Stimulated activated CD4-positive, alpha-beta T cell treated with anti-CD3 and anti-CD28 coated beads, Interleukin-15, amount 100 ng/mL, for 24 hours (primary cell): Measurements from ENCODE around the gene VPS9D1.
A peak's percentile ranks its signal among the peaks of the same experiment; 100 is the strongest.

Experiments
- DNase-seq: peaks from one replicate; pipeline ENCODE4 v3.0.0-alpha.2; 2020

VPS9D1 gene

DNA sequence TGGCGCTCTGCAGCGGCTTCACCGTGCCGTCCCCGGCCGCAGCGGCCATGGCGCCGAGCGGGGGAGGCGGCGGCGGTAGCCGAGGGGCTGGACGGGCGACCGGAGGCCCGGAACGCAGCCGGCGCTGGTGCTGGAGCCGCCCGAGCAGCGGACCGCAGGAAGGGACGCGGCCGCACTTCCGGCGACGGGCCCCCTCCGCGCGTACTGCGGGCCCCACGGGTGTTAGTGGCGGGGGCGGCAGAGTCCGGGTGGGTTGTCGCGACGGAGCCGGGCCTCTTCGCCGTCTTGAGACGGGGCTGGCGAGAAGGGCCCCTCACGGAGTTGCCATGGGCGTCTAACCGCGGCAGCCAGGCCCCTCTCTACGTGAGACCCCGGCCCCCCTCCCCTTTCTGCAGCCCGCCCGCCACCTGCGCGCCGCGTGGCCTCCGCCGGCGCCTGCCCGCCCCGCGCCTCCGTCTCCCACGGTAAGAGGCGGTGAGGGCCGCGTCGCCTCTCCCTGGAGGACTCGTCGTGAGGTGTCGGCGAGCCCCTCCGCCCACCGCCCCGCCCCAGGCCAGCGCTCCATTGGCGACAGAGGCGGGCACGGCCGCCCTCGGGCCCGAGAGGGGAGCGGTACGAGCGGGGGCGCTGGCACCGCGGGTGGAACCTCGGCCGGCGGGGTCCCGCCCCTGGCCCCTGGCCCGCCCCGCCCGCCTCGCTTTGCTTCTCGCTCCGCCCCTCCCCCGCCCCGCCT, at the start of gene VPS9D1, which contains the start of gene ZNF276:
Gene VPS9D1, minus strand, starts transcription at position 86 of the 733 bp plus-strand sequence. Its CDS starts 37 bp downstream, at position 49.
Gene ZNF276, plus strand, starts transcription at position 725 of the 733 bp plus-strand sequence. CDS start 104 bp downstream, outside the sequence.
- DNase-seq = peak; percentile 91

DNA sequence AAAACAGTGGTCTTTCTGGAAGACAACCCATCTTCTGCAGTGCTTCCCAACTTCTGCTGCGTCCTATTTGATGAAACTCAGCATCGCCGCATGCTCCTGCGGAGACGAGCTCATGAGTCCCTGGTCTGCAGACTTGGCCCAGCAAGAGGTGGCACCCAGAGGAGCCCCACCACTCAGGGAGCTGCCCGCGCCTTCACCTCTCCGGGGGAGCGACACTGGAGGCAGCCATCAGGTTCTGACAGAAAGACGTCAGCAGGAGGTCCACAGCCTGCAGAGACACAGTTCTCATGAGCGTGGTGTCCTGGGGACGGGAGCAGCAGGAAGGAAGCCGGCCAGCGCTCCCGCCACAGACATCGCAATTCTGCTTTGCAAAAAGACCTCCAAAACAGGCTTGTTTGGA, 49.7 kb upstream of the VPS9D1 start:
- no peak for DNase-seq

DNA sequence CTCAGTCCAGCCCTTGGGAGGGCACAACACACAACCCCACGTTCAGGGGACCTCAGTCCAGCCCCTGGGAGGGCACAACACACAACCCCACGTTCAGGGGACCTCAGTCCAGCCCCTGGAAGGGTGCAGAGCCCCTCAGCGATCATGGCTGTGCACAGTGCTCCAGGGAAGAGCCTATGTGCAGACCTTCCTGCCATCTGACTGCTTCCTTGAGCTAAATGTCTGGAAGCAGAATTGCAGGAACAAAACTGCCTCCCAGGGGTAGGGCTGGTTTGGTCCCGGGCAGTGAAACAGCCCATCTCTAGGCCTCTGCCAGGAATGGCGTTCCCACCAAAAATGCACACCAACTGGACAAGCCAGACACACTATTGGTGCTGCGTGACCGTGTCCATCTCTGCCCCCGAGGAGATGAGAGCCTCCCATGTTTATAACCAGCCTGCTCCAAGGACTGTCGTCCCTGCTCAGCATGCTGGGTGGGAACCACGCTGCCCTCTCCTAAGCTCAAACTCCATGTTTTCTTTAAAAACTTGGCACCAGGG, 44.7 kb upstream of the VPS9D1 start:
- DNase-seq = no peak

DNA sequence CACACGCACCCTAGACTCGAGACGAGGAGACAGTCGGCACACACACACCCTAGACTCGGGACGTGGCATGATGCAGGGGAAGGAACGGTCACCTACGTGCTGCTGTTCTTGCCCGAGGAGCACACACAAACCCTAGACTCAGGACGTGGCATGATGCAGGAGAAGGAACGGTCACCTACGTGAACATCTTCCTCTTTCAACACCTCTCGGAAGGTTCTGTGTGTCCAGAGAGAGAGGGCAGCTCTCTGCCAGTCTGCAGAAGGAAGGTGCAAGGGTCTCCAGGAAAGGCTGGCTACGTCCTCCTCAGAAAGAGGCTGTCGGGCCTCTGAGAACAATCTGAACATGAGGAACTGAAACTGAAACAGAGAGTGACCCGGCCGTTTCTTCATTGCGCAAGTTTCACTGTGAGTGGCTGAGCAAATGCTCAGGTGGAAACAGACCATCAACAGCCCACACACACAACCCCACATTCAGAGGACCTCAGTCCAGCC, 44.1 kb upstream of the VPS9D1 start:
- peak; percentile 57 for DNase-seq

DNA sequence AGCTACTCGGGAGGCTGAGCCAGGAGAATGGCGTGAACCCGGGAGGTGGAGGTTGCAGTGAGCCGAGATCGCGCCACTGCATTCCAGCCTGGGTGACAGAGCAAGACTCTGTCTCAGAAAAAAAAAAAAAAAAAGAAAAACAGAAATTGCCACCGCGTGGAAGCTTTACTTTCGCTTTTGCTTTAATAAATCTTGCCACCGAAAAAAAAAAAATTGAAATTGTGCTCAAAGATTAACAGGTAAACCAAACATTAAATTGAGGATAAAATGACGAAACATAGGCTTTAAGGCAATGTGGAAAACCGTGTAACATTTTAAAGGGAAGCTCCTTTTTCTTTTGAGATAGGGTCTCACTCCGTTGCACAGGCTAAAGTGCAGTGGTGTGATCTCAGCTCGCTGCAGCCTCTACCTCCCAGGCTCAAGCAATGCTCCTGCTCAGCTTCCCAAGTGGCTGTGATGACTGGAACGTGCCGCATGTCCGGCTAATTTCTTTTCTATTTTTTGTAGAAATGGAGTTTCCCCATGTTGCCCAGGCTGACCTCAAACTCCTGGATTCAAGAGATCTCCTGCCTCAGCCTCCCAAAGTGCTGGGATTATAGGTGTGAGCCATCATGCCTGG, 40.7 kb upstream of the VPS9D1 start:
- DNase-seq = no peak

GRCh38 chr16:89759746-89760340, 39.1 kb upstream of the VPS9D1 start:
- DNase-seq = no peak

DNA sequence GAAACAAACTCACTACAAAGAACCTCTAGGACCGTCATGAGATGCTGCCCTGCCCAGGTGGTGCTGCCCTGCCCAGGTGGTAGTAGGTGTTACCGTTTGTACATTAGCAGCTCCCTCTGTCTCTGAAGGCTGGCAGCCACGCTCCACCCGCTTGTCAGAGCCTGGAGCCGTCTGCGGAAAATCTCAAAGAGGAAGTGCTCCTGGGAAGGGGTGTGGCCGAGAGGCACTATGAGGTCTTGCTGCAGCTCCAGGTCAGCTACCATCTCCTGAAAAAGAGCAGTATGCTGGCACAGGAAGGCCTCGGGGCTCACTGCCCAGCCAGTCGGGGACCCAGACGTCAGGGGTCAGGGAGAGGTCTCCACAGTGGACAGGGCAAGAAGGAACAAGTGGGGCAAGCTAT, 28.9 kb upstream of the VPS9D1 start:
- DNase-seq = no peak

- no peak for DNase-seq
Observed at GRCh38 chr16:89748921-89749320, 28.2 kb upstream of the VPS9D1 start.

GRCh38 chr16:89748076-89748475, 27.4 kb upstream of the VPS9D1 start:
- DNase-seq = no peak

DNA sequence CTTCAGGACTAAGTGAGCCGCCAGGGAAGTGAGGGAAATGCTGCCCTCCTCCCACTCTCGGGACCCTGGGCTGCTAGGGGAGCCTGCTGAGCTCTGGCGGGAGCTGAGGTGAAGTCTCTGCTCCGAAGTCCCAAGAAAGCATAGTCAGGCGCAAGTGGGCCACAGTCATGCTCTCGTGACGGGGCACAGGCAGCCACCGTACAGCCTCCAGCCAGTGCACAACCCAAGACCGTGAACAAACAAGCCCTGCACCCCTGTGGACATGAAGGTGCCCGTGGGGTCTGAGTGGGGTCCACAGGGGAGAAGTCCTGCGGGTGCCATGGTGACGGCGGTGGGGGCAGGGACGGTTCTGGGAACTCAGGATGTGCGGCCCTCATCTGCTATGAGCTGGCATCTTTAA, 25.3 kb upstream of the VPS9D1 start:
- DNase-seq = no peak

DNA sequence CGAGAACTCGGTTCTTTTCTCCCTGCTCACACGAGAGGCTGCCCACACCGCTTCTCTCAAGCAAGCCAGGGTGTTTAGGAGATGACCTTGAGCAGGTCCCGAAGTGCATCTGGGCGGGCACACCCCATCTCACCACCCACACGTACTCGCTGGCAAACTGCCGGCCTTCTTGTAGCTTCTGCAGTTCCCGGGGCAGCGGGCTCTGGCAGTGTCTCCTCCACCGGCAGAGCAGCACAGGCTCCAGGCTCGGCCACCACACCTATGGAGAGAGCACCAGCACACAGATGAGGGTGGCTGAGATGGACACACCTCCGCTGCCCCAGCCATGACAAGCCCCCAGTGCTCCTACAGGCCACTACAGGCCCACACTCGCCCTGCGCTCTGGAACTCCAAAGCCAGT, 24.1 kb upstream of the VPS9D1 start:
- DNase-seq = no peak

DNA sequence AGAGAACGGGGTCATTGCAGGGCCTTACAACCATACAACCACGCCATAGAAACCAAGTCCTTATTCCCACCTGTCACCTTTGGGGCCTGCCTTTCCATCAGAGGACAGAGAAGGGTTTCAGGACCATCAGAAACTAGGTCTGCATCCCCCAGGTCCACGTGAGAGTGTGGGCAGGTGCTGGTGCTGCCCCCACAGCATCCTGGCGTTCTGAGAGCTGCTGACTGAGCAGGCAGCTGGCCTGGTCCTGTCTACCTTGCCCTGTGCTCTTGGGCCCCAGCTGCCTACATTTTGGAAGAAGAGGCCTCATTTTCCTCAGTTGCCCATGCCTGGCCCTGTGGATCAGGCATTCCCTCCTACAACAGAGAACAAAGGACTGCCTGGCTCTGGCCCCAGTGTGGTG, 22.2 kb upstream of the VPS9D1 start:
- no peak for DNase-seq

GRCh38 chr16:89741342-89742014, 20.8 kb upstream of the VPS9D1 start:
- no peak for DNase-seq

DNA sequence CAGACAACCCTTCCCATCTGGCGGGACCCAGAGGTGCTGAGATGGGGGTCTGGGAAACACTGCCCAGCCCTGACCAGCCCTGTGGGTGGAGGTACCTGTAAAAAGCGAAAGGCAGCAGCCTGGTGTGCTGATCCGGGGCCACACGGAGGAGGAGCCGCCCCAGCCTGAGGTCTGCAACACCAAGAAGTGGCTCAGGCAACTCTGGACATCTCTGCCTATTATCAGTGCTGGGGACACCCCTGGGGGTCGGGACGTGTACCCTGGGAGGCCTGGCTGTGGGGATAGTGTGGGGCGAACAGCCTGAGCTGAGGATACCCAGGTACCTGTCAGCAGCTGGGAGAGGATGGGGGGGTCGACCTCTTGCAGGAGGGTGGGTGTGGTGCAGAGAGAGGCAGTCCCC, 18.7 kb upstream of the VPS9D1 start:
- DNase-seq = no peak

DNA sequence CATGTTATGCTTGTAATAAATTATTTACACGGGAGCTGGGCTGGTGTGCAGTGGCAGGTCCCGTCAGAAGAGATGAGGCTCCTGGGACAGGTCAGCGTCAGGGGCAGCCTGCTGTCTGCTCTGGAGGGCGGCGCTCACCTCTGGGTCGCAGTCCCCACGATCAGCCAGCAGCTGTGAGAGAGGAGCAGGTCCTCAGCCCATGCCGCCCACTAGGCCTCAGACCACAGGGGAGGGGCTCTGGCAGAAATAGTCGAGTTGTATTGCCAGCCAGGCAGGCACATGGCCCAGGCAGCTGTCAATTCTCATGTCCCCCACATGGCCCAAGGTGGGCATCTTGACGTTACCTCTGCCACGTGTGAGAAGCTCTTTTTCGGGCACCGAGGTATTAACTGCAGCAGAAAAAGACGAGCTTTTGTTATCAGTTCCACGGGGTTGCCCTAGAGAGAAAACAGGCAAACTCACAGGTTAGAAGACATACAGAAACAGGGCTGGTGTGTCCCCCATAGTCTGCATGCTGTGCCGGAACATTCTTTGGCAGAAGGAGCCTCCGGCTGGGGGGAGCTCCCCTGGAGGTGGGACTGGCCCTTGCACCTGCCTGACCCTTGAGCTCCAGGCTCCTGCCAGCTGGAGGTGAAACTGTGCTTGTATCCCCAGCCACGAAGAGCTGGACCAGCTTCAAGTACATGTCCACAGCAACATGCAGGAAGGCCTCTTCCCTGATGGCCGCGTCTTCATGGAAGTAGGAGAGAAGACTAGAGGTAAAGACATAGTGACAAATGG, 18.0 kb upstream of the VPS9D1 start:
- no peak for DNase-seq

DNA sequence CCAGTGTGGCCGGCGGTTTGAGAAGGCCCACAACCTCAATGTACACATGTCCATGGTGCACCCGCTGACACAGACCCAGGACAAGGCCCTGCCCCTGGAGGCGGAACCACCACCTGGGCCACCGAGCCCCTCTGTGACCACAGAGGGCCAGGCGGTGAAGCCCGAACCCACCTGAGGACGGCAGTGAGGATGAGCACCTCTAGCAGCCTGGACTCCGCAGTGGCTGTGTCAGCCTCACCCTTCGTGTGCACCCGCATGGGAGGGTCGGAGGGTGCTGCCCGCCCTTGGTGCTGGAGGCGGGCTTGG, 17.3 kb upstream of the VPS9D1 start:
- DNase-seq = no peak

DNA sequence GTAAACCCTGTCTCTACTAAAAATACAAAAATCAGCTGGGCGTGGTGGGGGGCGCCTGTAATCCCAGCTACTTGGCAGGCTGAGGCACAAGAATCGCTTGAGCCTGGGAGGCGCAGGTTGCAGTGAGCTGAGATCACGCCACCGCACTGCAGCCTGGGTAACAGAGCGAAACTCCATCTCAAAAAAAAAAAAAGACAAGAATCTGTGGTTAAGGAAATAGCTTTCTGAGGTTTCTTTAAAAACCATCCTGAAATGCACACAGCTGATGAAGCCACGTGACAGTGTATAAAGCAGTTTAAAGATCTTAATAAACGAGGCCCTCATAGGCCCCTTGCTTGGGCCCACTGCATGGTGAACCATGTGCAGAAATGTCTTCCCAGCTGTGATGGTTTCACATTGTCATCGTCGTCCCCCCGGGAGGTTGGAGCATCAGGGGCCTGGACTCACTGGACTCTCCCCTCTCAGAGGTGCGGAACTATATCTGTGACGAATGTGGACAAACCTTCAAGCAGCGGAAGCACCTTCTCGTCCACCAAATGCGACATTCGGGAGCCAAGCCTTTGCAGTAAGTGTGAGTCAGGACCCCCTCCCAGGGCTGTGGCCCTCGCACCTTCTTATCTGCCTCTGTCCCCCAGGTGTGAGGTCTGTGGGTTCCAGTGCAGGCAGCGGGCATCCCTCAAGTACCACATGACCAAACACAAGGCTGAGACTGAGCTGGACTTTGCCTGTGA, 16.8 kb upstream of the VPS9D1 start:
- DNase-seq = peak; percentile 54

DNA sequence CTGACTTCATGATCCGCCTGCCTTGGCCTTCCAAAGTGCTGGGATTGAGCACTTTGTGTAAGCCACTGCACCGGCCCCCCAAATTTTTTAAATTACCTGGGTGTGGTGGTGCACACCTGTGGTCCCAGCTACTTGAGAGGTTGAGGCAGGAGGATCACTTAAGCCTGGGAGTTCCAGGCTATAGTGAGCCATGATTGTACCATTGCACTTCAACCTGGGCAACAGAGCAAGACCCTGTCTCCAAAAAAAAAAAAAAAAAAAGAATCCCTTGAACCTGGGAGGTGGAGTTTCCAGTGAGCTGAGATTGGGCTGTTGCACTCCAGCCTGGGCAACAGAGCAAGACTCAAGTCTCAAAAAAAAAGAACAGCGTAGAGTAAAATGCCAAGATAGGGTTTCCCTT, 15.9 kb upstream of the VPS9D1 start:
- DNase-seq = no peak

- DNase-seq = no peak
Observed at GRCh38 chr16:89733792-89734191, 13.1 kb upstream of the VPS9D1 start.

- DNase-seq = no peak
Observed at GRCh38 chr16:89733322-89733721, 12.6 kb upstream of the VPS9D1 start.

DNA sequence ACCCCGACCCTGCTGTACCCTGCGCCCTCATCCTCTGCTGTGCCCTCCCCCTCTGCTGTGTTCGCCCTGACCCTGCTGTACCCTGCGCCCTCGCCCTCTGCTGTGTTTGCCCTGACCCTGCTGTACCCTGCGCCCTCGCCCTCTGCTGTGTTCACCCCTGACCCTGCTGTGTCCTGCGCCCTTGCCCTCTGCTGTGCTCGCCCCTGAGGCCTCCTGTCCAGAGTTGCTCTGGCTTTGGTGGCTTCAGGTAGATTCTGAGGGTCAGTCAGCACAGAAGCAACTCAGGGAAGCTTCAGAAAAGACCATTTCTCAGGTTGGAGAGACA, 12.2 kb upstream of the VPS9D1 start:
- no peak for DNase-seq
